IMR-90 (cell line): ENCODE results near the gene SSBP3. TPM values are rescaled to one million over a fixed set of nuclear protein-coding genes. Genes with fewer than 3 reads are reported as not detected.

Source experiments
- ATAC-seq: fragments of 200-7000 bp; cut with Tn5 transposase; 2 replicates; pipeline ENCODE4 v1.9.1; 2020; ENCODE audit warnings: low read depth, mild to moderate bottlenecking, moderate library complexity
- BruUV-seq: library from RNA; stranded (reverse); fragments of 400-500 nt; replicated peaks from 2 replicates; lab custom pipeline; 2021; lab: Mats Ljungman, UMichigan
- CTCF ChIA-PET: fragments of 300-600 bp; formaldehyde crosslinking; extraction: SDS; loops from one replicate; lab custom pipeline; 2021; ENCODE audit warnings: antibody characterized with exemption; lab: Yijun Ruan, JAX
- POLR2A ChIA-PET: fragments of 300-600 bp; sonication (Branson Sonifier 250); formaldehyde crosslinking; loops from one replicate; lab custom pipeline; 2022; ENCODE audit warnings: antibody characterized with exemption; ENCODE audit not compliant: unreplicated experiment; lab: Charles Lee
- DNase-seq: peaks from one replicate; pipeline ENCODE4 v3.0.0; 2013
- H2AFZ ChIP-seq: replicated peaks from 2 replicates; pipeline ENCODE3; 2013; ENCODE audit warnings: low read length, mild to moderate bottlenecking; ENCODE audit not compliant: poor library complexity
- H2AK5ac ChIP-seq: 2 replicates; pipeline ENCODE4 v1.6.1; 2013; ENCODE audit warnings: low read depth, low read length, inconsistent platforms
- H2AK9ac ChIP-seq: replicated peaks from 2 replicates; pipeline ENCODE3; 2013; ENCODE audit warnings: mild to moderate bottlenecking, low read depth, low read length, moderate library complexity; ENCODE audit not compliant: poor library complexity
- H2BK120ac ChIP-seq: 2 replicates; pipeline ENCODE4 v1.6.1; 2013; ENCODE audit warnings: low read depth, low read length, inconsistent platforms
- H2BK15ac ChIP-seq: 3 replicates; pipeline ENCODE4 v1.6.1; 2013; ENCODE audit warnings: low read depth, low read length, inconsistent platforms
- H2BK20ac ChIP-seq: 2 replicates; pipeline ENCODE4 v1.6.1; 2013; ENCODE audit warnings: low read depth, mild to moderate bottlenecking, inconsistent platforms, low read length, moderate library complexity
- H2BK5ac ChIP-seq: 2 replicates; pipeline ENCODE4 v1.6.1; 2013; ENCODE audit warnings: mild to moderate bottlenecking, low read depth, low read length, inconsistent platforms; ENCODE audit not compliant: poor library complexity, severe bottlenecking
- H3K14ac ChIP-seq: replicated peaks from 2 replicates; pipeline ENCODE4 v1.6.1; 2013; ENCODE audit warnings: low read depth, low read length, inconsistent platforms
- H3K18ac ChIP-seq: 2 replicates; pipeline ENCODE4 v1.6.1; 2013; ENCODE audit warnings: low read depth, low read length, control low read depth
- H3K23ac ChIP-seq: 2 replicates; pipeline ENCODE4 v1.6.1; 2013; ENCODE audit warnings: low read depth, low read length, inconsistent platforms
- H3K27ac ChIP-seq: 2 replicates; pipeline ENCODE4 v1.5.1; 2013; ENCODE audit warnings: mild to moderate bottlenecking, control low read depth, low read length; ENCODE audit not compliant: insufficient read depth
- H3K27me3 ChIP-seq: 2 replicates; pipeline ENCODE4 v1.6.1; 2013; ENCODE audit warnings: low read length; ENCODE audit not compliant: control insufficient read depth, insufficient read depth
- H3K36me3 ChIP-seq: 2 replicates; pipeline ENCODE4 v1.6.1; 2013; ENCODE audit warnings: low read length, mixed read lengths; ENCODE audit not compliant: control insufficient read depth, insufficient read depth
- H3K4ac ChIP-seq: 2 replicates; pipeline ENCODE4 v1.6.1; 2013; ENCODE audit warnings: low read depth, low read length, inconsistent platforms
- H3K4me1 ChIP-seq: 2 replicates; pipeline ENCODE4 v1.6.1; 2013; ENCODE audit warnings: low read length, mixed read lengths; ENCODE audit not compliant: control insufficient read depth, insufficient read depth
- H3K4me2 ChIP-seq: 2 replicates; pipeline ENCODE4 v1.6.1; 2013; ENCODE audit warnings: low read depth, mild to moderate bottlenecking, control low read depth, low read length, moderate library complexity
- H3K4me3 ChIP-seq: 2 replicates; pipeline ENCODE4 v1.5.1; 2013; ENCODE audit warnings: low read depth, mild to moderate bottlenecking, control low read depth, low read length, moderate library complexity; ENCODE audit not compliant: insufficient read depth
- H3K56ac ChIP-seq: 2 replicates; pipeline ENCODE4 v1.6.1; 2013; ENCODE audit warnings: low read length, inconsistent platforms; ENCODE audit not compliant: insufficient read depth; ENCODE audit errors: extremely low read depth
- H3K79me1 ChIP-seq, 2 experiments: 2 replicates each; pipeline ENCODE4 v1.6.1; 2013; ENCODE audit warnings: low read length in 2 of 2, inconsistent platforms in 1 of 2, low read depth in 1 of 2
- H3K9ac ChIP-seq: 2 replicates; pipeline ENCODE4 v1.6.1; 2013; ENCODE audit warnings: low read depth, low read length, control low read depth
- H3K9me1 ChIP-seq: 2 replicates; pipeline ENCODE4 v1.6.1; 2013; ENCODE audit warnings: low read length, inconsistent platforms; ENCODE audit not compliant: insufficient read depth
- H3K9me3 ChIP-seq: 2 replicates; pipeline ENCODE4 v1.6.1; 2013; ENCODE audit warnings: low read length; ENCODE audit not compliant: control insufficient read depth, insufficient read depth
- H4K20me1 ChIP-seq: 2 replicates; pipeline ENCODE4 v1.6.1; 2013; ENCODE audit warnings: low read length, inconsistent platforms; ENCODE audit not compliant: insufficient read depth
- H4K5ac ChIP-seq: 2 replicates; pipeline ENCODE4 v1.6.1; 2013; ENCODE audit warnings: mild to moderate bottlenecking, low read depth, low read length, control low read depth
- H4K8ac ChIP-seq, 2 experiments: 2 replicates each; pipeline ENCODE4 v1.6.1; 2013; ENCODE audit warnings: low read depth in 2 of 2, low read length in 2 of 2, control low read depth in 1 of 2, inconsistent platforms in 1 of 2
- H4K91ac ChIP-seq: 2 replicates; pipeline ENCODE4 v1.6.1; 2013; ENCODE audit warnings: low read depth, low read length, inconsistent platforms; ENCODE audit not compliant: insufficient read depth
- CEBPB ChIP-seq: IDR thresholded peaks from 2 replicates; pipeline ENCODE4 v1.6.1; 2012; ENCODE audit warnings: low read depth, low read length, improper control_type of control experiment
- FOS ChIP-seq: fragments of 150-350 bp; IDR thresholded peaks from 2 replicates; pipeline ENCODE4 v1.6.1; 2016; ENCODE audit warnings: low read depth, low read length
- WGBS, 2 experiments: methylation state at CpG; one replicate each; pipeline versions ENCODE4 v1.1.5 to v1.1.7; 2013; ENCODE audit warnings: missing lambda C conversion rate in 2 of 2; ENCODE audit not compliant: insufficient read length in 1 of 2; ENCODE audit errors: extremely low coverage in 2 of 2; 5-methylcytosine and 5-hydroxymethylcytosine counted together
- dilution Hi-C: fragments of 300-500 bp; cut with HindIII; formaldehyde crosslinking; loops from one replicate; pipeline ENCODE4 v1.14.3; 2018; ENCODE audit warnings: low sequenced_read_pairs; ENCODE audit not compliant: unreplicated experiment
- in situ Hi-C: fragments of 300-500 bp; cut with MboI; formaldehyde crosslinking; loops from 3 replicates; pipeline ENCODE4 v1.14.3; 2019; ENCODE audit warnings: low sequenced_read_pairs, inconsistent platforms, mixed read lengths
- intact Hi-C: fragments of 100-400 bp; cut with micrococcal nuclease; formaldehyde crosslinking; loops from 2 replicates; pipeline ENCODE4 v1.10.0; 2022
- polyA plus RNA-seq, 3 experiments: library from polyadenylated mRNA; depleted of rRNA; stranded (reverse); fragments of >200 nt; gene quantifications; 2 replicates each; pipeline ENCODE4 v1.2.3, GENCODE V29; 2012; ENCODE audit warnings: low replicate concordance in 1 of 3
- total RNA-seq: library from RNA; depleted of rRNA; stranded (reverse); fragments of >200 nt; gene quantifications from 2 replicates; pipeline ENCODE4 v1.2.3, GENCODE V29; 2012

Gene SSBP3
- total and polyA plus RNA-seq, 2 of the 4 experiments (the other 2 are of a cell fraction), result 10.9 to 39.6 TPM

- no TSS peak for BruUV-seq
- Histone ChIP-seq H3K27me3 (no peaks in the 10 kb centered on the region), H3K4ac (peak overlapping the region; percentile 89), H2BK120ac (peak overlapping the region; percentile 84), H3K9ac (no peak overlapping the region), H3K4me3 (no peak overlapping the region), H3K4me2 (peak overlapping the region; percentile 41), H3K79me1 (peaks cover 3 to 19% of the 10 kb centered on the region in 2 experiments; a peak in 3 of 4 replicates), H3K56ac (peak overlapping the region; percentile 36; the same call in 1 of the 2 replicates), H4K91ac (peak overlapping the region; percentile 68), H4K5ac (peak overlapping the region; percentile 65), H3K9me1 (peaks cover 10% of the 10 kb centered on the region), H2BK5ac (peak overlapping the region; percentile 86), H3K27ac (peak overlapping the region; percentile 90; the same call in 1 of the 2 replicates), H3K4me1 (peaks cover 14% of the 10 kb centered on the region), H4K8ac (peak overlapping the region; percentile 16 to 68; a peak in 3 of 4 replicates), H2BK15ac (peak overlapping the region; percentile 27; the same call in 1 of the 3 replicates), H2BK20ac (peak overlapping the region; percentile 45), H3K14ac (peak overlapping the region; percentile 39), H3K9me3 (no peaks in the 10 kb centered on the region), H4K20me1 (peaks cover 11% of the 10 kb centered on the region), H2AK9ac (peak overlapping the region; percentile 58), H2AFZ (peak overlapping the region; percentile 64), H3K23ac (peak overlapping the region; percentile 11; the same call in 1 of the 2 replicates), H2AK5ac (peak overlapping the region; percentile 57; the same call in 1 of the 2 replicates), H3K18ac (peak overlapping the region; percentile 58), H3K36me3 (no peaks in the 10 kb centered on the region)
- ChIA-PET POLR2A (interaction anchor here (0.6 to 1.0 kb wide), 2 partner anchors 81 to 488 kb away, joined by 3 read pairs; no protein-coding TSS in a partner anchor), CTCF (interaction anchor here (0.9 kb wide), 1 partner anchor 136 kb away, joined by 3 read pairs; no protein-coding TSS in a partner anchor)
- DNase-seq (peak; percentile 89), ATAC-seq (peak; percentile 22)
- TF ChIP-seq CEBPB (no peak), FOS (peak; percentile 91)
- in situ Hi-C loops (loop anchor here (5.0 kb wide), 1 partner anchor 79 kb away; no protein-coding TSS in a partner anchor), intact Hi-C loops (loop anchor here (5.0 to 10.0 kb wide), 3 partner anchors 96 to 544 kb away; no protein-coding TSS in a partner anchor), dilution Hi-C loops (no loop called here)
- WGBS, 2 experiments, result no CpG with 5 or more reads among the region's 9 CpGs
Observed at GRCh38 chr1:54408147-54409066, 2.2 kb upstream of the SSBP3 start.
